ENCODE measurements around the gene MEP1A. TPM values are rescaled to one million over a fixed set of nuclear protein-coding genes. Genes with fewer than 3 reads are reported as not detected.
A peak's percentile ranks its signal among the peaks of the same experiment; 100 is the strongest.
"Not testable (repeated sequence)": the region's sequence is repeated elsewhere in the genome, so short reads cannot be mapped to it uniquely, and the experiment has no call there.

The MEP1A gene, protein sequence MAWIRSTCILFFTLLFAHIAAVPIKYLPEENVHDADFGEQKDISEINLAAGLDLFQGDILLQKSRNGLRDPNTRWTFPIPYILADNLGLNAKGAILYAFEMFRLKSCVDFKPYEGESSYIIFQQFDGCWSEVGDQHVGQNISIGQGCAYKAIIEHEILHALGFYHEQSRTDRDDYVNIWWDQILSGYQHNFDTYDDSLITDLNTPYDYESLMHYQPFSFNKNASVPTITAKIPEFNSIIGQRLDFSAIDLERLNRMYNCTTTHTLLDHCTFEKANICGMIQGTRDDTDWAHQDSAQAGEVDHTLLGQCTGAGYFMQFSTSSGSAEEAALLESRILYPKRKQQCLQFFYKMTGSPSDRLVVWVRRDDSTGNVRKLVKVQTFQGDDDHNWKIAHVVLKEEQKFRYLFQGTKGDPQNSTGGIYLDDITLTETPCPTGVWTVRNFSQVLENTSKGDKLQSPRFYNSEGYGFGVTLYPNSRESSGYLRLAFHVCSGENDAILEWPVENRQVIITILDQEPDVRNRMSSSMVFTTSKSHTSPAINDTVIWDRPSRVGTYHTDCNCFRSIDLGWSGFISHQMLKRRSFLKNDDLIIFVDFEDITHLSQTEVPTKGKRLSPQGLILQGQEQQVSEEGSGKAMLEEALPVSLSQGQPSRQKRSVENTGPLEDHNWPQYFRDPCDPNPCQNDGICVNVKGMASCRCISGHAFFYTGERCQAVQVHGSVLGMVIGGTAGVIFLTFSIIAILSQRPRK
- under 1 TPM in 1 of 4 donors, not detected in 3; 0.17 TPM for total RNA-seq

GRCh38 chr6:46793138-46793537 is at the start of gene MEP1A:
Gene MEP1A, plus strand, starts transcription at chr6:46793389. Its CDS starts 10 bp downstream, at chr6:46793399.
- no peak within 1 kb of the TSS for H3K4me3 ChIP-seq
- intact Hi-C loops (cut with DNase I), result no loop called here
- H3K4me1 ChIP-seq, result no peaks in the 10 kb centered on the region
- 81% methylated on average over 8 of the region's 8 CpGs for WGBS
- no peaks in the 10 kb centered on the region for H3K36me3 ChIP-seq
- H3K27me3 ChIP-seq, result no peaks in the 10 kb centered on the region
- no peak for DNase-seq (ENCODE audit: extremely low spot score)
- TF ChIP-seq CTCF (IDR thresholded peaks at IDR 0.05) (no peak), EP300 (IDR thresholded peaks at IDR 0.05) (no peak), POLR2A (IDR thresholded peaks at IDR 0.05; ENCODE audit: low read depth) (no peak)
- no peak within 1 kb of the TSS for H3K27ac ChIP-seq (replicated peaks in 1 of 4)
- no peaks in the 10 kb centered on the region for H3K9me3 ChIP-seq

DNA sequence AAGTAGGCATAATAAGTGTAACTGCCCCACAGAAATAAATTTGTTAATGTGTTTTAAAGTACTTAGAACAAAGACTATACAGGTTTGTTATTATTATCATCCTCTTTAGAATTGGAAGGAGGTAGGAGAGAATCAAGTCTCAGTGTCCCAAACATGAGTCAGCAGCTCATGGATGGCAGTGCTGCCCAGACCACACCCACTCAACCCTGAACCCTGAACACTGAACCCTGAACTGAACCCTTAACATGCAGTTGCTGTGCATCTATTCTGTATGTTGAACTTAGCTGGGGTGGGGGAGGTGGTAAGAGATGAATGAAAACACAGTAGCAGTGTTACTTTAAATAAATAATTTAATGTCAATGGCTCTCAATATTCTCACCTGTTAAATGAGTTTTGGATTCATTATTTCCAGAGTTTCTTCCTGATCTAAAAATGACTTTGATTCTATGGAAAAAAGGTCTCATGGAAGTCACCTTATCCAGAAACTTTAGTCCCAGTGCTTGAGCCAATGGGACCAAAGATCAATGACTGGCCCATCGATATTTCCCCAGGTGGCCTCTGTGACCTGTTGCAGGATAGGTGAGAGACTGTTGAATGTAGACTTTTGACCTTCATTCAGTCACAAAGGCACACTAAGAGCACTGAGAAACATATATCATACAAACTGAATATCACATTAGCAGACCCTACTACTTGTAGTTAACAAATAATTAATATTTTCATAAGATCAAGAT is 49.6 kb upstream of the MEP1A start:
- no peaks in the 10 kb centered on the region for H3K27me3 ChIP-seq
- DNase-seq (ENCODE audit: extremely low spot score), result peak; percentile 19
- H3K4me1 ChIP-seq, result no peaks in the 10 kb centered on the region
- 70% methylated on average over 1 of the region's 1 CpG for WGBS
- no peak for TF ChIP-seq EP300 (IDR thresholded peaks at IDR 0.05)
- H3K27ac ChIP-seq (replicated peaks in 1 of 4), result no peak overlapping the region
- H3K9me3 ChIP-seq, result no peaks in the 10 kb centered on the region
- H3K36me3 ChIP-seq, result no peaks in the 10 kb centered on the region
- no peak overlapping the region for H3K4me3 ChIP-seq
- intact Hi-C loops (cut with DNase I), result no loop called here

DNA sequence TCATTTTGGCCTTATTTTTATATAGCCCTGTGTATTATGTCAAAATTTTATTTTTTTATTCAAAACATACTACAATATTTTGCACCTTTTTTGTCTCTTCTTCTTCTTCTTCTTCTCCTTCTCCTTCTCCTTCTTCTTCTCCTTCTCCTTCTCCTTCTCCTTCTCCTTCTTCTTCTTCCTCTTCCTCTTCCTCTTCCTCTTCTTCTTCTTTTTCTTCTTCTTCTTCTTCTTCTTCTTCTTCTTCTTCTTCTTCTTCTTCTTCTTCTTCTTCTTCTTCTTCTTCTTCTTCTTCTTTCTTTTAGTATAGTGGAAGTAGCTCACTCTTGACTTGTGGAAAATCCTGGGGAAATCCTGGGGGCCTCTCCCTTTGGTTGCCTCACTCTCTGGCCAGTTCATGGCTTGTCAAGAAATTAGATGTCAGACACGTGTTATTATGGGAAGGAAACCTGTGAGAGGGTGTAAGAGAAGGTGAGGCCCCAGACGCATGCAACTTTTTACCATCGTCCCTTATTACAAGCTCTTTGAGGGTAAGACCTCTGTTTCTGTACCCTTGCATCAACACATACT is 48.9 kb upstream of the MEP1A start:
- DNase-seq (ENCODE audit: extremely low spot score), result peak; percentile 31
- 77% methylated on average over 3 of the region's 3 CpGs for WGBS

DNA sequence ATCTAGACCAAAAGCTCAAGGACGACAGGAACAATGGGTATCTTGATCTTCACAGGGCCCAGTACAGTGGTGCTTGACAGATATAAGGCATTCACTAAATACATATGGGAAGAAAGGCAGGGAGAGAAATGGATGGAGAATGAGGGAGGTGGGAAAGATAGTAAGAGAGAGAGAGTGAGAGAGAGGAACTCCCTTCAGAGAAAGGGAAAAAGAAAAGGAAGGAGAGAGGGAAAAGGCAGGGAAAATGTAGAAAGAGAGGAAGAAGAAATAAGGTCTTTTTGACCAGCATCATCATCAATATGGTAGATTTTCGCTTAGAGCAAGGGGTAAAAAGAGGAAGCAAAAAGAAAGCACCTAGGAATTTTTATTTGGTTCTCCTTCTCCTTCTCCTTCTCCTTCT is 47.2 kb upstream of the MEP1A start:
- Histone ChIP-seq H3K36me3 (no peaks in the 10 kb centered on the region), H3K4me3 (no peak overlapping the region), H3K27me3 (no peaks in the 10 kb centered on the region), H3K27ac (replicated peaks in 1 of 4) (no peak overlapping the region), H3K9me3 (no peaks in the 10 kb centered on the region), H3K4me1 (no peaks in the 10 kb centered on the region)
- TF ChIP-seq POLR2A (IDR thresholded peaks at IDR 0.05; ENCODE audit: low read depth) (no peak), POLR2AphosphoS5 (IDR thresholded peaks at IDR 0.05) (no peak), EP300 (IDR thresholded peaks at IDR 0.05) (no peak)
- no peak for DNase-seq (ENCODE audit: extremely low spot score)
- intact Hi-C loops (cut with DNase I), result no loop called here
- 77% methylated on average over 2 of the region's 2 CpGs for WGBS

More for the DNA sequence above, 48.9 kb upstream of the MEP1A start:
- H3K9me3 ChIP-seq; H3K4me3 ChIP-seq; intact Hi-C loops (cut with DNase I); H3K4me1 ChIP-seq; H3K27ac ChIP-seq (replicated peaks in 1 of 4); H3K36me3 ChIP-seq; H3K27me3 ChIP-seq: not testable (repeated sequence)

DNA sequence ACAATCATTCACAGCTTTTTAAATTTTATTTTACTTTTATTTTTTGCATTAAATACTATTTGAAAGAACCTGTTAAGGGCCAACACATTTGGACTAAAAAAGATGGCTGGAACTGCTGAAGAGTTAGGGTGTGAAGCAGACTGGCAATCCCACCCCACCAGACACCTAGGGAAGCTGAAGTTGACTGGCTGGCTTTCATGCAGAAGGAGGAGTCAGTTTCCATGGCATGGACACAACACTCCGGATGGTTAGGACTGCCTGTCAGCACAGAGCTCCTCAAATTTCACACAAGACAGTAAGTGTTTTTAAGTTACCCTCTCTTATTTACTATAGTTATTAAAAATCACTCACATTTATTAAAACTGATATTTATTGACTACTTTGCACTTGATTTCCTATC is 46.5 kb upstream of the MEP1A start, which contains the start of gene ANKRD66:
ANKRD66 (plus strand) TSS at position 238 of the 400 bp plus-strand sequence. CDS start 5,016 bp downstream, outside the sequence.
- H3K27me3 ChIP-seq, result no peaks in the 10 kb centered on the region
- no peaks in the 10 kb centered on the region for H3K4me1 ChIP-seq
- H3K36me3 ChIP-seq, result no peaks in the 10 kb centered on the region
- no peaks in the 10 kb centered on the region for H3K9me3 ChIP-seq
- intact Hi-C loops (cut with DNase I), result no loop called here
- no peak for TF ChIP-seq POLR2AphosphoS5 (IDR thresholded peaks at IDR 0.05)
- TF ChIP-seq POLR2A (IDR thresholded peaks at IDR 0.05; ENCODE audit: low read depth), result no peak
- no peak for TF ChIP-seq CTCF (IDR thresholded peaks at IDR 0.05)
- no peak for TF ChIP-seq EP300 (IDR thresholded peaks at IDR 0.05)
- peak; percentile 62 for DNase-seq (ENCODE audit: extremely low spot score)
- no peak within 1 kb of the TSS for H3K4me3 ChIP-seq
- H3K27ac ChIP-seq (replicated peaks in 1 of 4), result no peak within 1 kb of the TSS
- WGBS, result 43% methylated on average over 1 of the region's 1 CpG

All from esophagus muscularis mucosa (tissue), 4 donors.